GM12878 (cell line): Measurements from ENCODE around the gene VPS25. TPM values are rescaled to one million over a fixed set of nuclear protein-coding genes. Genes with fewer than 3 reads are reported as not detected.

ENCODE experiments used
- ATAC-seq: fragments of 200-7000 bp; cut with Tn5 transposase; 3 replicates; pipeline ENCODE4 v1.9.1; 2020; ENCODE audit warnings: mild to moderate bottlenecking, moderate library complexity
- BruUV-seq: library from RNA; stranded (reverse); fragments of 400-500 nt; replicated peaks from 2 replicates; lab custom pipeline; 2021; lab: Mats Ljungman, UMichigan
- CTCF ChIA-PET: fragments of 300-600 bp; sonication (Branson Sonifier 250); formaldehyde crosslinking; extraction: SDS; loops from one replicate; lab custom pipeline; 2021; ENCODE audit warnings: inconsistent platforms; lab: Yijun Ruan, JAX
- POLR2A ChIA-PET: fragments of 350-600 bp; formaldehyde crosslinking; extraction: SDS; loops from one replicate; lab custom pipeline; 2021; ENCODE audit warnings: inconsistent platforms; lab: Charles Lee
- RAD21 ChIA-PET: fragments of 300-600 bp; sonication (Branson Sonifier 250); formaldehyde crosslinking; loops from one replicate; lab custom pipeline; 2023; ENCODE audit warnings: antibody characterized with exemption; ENCODE audit not compliant: unreplicated experiment; lab: Charles Lee
- SMC1A ChIA-PET: fragments of 300-600 bp; sonication (Branson Sonifier 250); formaldehyde crosslinking; loops from one replicate; lab custom pipeline; 2023; ENCODE audit not compliant: unreplicated experiment, uncharacterized antibody; lab: Charles Lee
- DNase-seq: peaks from one replicate; pipeline ENCODE4 v3.0.0-alpha.2; 2011; ENCODE audit warnings: low read depth, low spot score
- FAIRE-seq: peaks from 3 replicates; lab custom pipeline; 2011; peaks lifted over from hg19 to GRCh38; lab: Jason Lieb, UNC
- H2AFZ ChIP-seq: 2 replicates; pipeline ENCODE4 v1.6.0; 2011; ENCODE audit warnings: low read depth, low read length, control low read depth; ENCODE audit not compliant: control insufficient read depth
- H3K27ac ChIP-seq: 2 replicates; pipeline ENCODE4 v1.5.1; 2011; ENCODE audit warnings: control low read depth; ENCODE audit not compliant: control insufficient read depth, insufficient read depth
- H3K27me3 ChIP-seq, 2 experiments: replicated peaks in 1 of 2; 2 replicates each; pipeline versions ENCODE4 v1.6.0 to v1.6.1; 2011; ENCODE audit warnings: low read length in 1 of 2; ENCODE audit not compliant: control insufficient read depth in 2 of 2, insufficient read depth in 2 of 2
- H3K36me3 ChIP-seq, 2 experiments: 2 replicates each; pipeline ENCODE4 v1.5.1; 2011; ENCODE audit warnings: low read length in 1 of 2; ENCODE audit not compliant: control insufficient read depth in 2 of 2, insufficient read depth in 2 of 2
- H3K4me1 ChIP-seq: 2 replicates; pipeline ENCODE4 v1.6.1; 2011; ENCODE audit warnings: mild to moderate bottlenecking, low read length, moderate library complexity, mixed read lengths; ENCODE audit not compliant: control insufficient read depth, insufficient read depth
- H3K4me2 ChIP-seq: 2 replicates; pipeline ENCODE4 v1.6.0; 2011; ENCODE audit warnings: control low read depth; ENCODE audit not compliant: control insufficient read depth, insufficient read depth
- H3K4me3 ChIP-seq: fragments of 200-600 bp; sonication (generic); 2 replicates; pipeline ENCODE4 v1.5.1; 2016
- H3K79me2 ChIP-seq: 2 replicates; pipeline ENCODE4 v1.6.0; 2011; ENCODE audit warnings: low read length; ENCODE audit not compliant: control insufficient read depth, insufficient read depth
- H3K9ac ChIP-seq: 2 replicates; pipeline ENCODE4 v1.8.0; 2011; ENCODE audit warnings: low read length, control low read depth, mixed read lengths; ENCODE audit not compliant: control insufficient read depth, insufficient read depth
- H3K9me3 ChIP-seq: replicated peaks from 3 replicates; pipeline ENCODE4 v1.5.1; 2011; ENCODE audit warnings: mild to moderate bottlenecking, low read length; ENCODE audit not compliant: control insufficient read depth, insufficient read depth
- H4K20me1 ChIP-seq: 2 replicates; pipeline ENCODE4 v1.6.0; 2011; ENCODE audit not compliant: control insufficient read depth, insufficient read depth
- WGBS: methylation state at CpG from one replicate; pipeline ENCODE4 v1.1.6; 2016; ENCODE audit warnings: low lambda C conversion rate; ENCODE audit not compliant: insufficient replicate concordance, insufficient coverage; ENCODE audit errors: missing lambda C conversion rate; 5-methylcytosine and 5-hydroxymethylcytosine counted together
- in situ Hi-C: fragments of 300-500 bp; cut with MboI; formaldehyde crosslinking; loops from 9 replicates; pipeline ENCODE4 v1.14.3; 2018; ENCODE audit warnings: mixed read lengths
- intact Hi-C: fragments of 100-400 bp; cut with micrococcal nuclease; formaldehyde crosslinking; loops from one replicate; pipeline ENCODE4 v1.14.2; 2022; ENCODE audit not compliant: unreplicated experiment
- polyA plus RNA-seq, 11 experiments: library from polyadenylated mRNA; depleted of rRNA in 4 of 11; unstranded in 6 of 11; stranded (reverse) in 5 of 11; fragments of >200 nt; fragmentation: Nextera tagmentation in 4 of 11; fragmentation: Illumina TruSeq in 1 of 11; extraction: Ambion mirVana in 4 of 11; extraction: Trizol in 1 of 11; gene quantifications; 1 replicate in 1 of 11; 2 replicates in 10 of 11; pipeline versions ENCODE4 v1.2.1 to v1.2.3, GENCODE V29; 2011 to 2016; ENCODE audit warnings: inconsistent platforms in 2 of 11, missing spikeins in 2 of 11, low read depth in 1 of 11
- total RNA-seq, 4 experiments: library from RNA; depleted of rRNA in 3 of 4; stranded (reverse); fragments of >200 nt in 3 of 4; fragmentation: Illumina TruSeq in 1 of 4; extraction: Trizol in 1 of 4; gene quantifications; 2 replicates each; pipeline versions ENCODE4 v1.2.1 to v1.2.3, GENCODE V29; 2013 to 2021
- TF ChIP-seq, protein P1 (sequence below): fragments of 450-650 bp; formaldehyde crosslinking; IDR thresholded peaks from 2 replicates; pipeline ENCODE4 v1.4.0; 2022; ENCODE audit warnings: mild to moderate bottlenecking, moderate library complexity

Gene VPS25
- total and polyA plus RNA-seq, 10 of the 15 experiments (the other 5 are each of a cell fraction or from before 2014, with no cell fraction given) = 92.7 to 185 (median 136) TPM

DNA sequence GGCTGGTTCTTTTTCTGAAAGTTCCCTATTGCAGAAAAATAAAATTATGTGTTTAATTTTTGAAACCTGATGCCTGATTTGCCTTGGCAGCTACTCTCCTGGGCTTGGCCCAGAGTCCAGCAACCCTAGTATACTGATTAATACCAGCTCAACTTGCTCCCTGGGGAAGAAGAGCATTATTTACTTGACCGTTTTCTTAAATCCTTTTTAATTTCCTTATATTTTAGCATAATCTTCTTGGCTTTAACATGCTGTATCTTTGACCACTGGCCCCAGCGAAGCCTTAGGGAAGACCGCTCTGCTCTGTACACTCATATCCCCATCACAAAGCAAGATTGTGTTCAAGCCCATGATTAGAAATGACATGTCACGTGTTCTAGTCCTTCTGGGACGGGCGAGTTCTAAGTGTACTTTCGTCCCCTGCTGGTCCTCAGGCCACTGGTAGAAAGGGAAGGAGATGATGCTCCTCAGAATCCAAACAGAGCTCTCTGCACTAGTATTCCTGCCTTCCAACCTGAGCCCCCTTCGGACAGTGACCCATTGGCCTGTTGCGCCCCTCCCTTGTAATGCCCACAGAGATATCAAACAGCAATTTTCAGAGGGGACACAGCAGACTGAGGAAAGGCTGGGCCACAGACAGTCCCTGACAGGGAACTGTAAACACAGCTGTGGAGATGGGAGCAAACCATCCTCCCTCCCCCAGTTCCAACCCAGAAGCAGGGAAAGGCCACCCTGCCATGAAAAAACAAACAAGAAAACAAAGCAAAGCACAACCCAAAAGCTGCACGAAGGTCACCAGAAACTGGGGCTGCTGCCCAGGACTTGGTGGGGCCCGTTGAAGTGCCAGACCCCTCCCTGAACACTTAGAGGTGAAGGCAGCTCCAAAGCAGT lies 24.1 kb upstream of the VPS25 start:
- no peak overlapping the region for H3K9ac ChIP-seq
- H3K27ac ChIP-seq = no peak overlapping the region
- no peaks in the 10 kb centered on the region for H3K36me3 ChIP-seq
- BruUV-seq = no TSS peak
- no peaks in the 10 kb centered on the region for H4K20me1 ChIP-seq
- ChIA-PET CTCF (interaction anchor here (0.6 to 2.7 kb wide), 8 partner anchors 9 to 171 kb away, joined by 3 to 21 read pairs (median 4); no protein-coding TSS in a partner anchor), POLR2A (interaction anchor here (1.6 kb wide), 1 partner anchor 10 kb away, joined by 6 read pairs; no protein-coding TSS in a partner anchor), SMC1A (interaction anchor here (1.2 to 3.4 kb wide), 5 partner anchors 10 to 93 kb away, joined by 3 to 17 read pairs (median 4); partner anchors contain the start of gene CNTNAP1), RAD21 (interaction anchor here (1.5 to 1.9 kb wide), 2 partner anchors 11 to 14 kb away, joined by 4 to 7 read pairs; no protein-coding TSS in a partner anchor)
- peaks cover 5% of the 10 kb centered on the region for H3K79me2 ChIP-seq
- no peaks in the 10 kb centered on the region; a peak in 1 of 4 replicates for H3K27me3 ChIP-seq
- in situ Hi-C loops (no loop called here), intact Hi-C loops (no loop called here)
- WGBS = 30% methylated on average over 11 of the region's 11 CpGs
- TF ChIP-seq, protein P1, sequence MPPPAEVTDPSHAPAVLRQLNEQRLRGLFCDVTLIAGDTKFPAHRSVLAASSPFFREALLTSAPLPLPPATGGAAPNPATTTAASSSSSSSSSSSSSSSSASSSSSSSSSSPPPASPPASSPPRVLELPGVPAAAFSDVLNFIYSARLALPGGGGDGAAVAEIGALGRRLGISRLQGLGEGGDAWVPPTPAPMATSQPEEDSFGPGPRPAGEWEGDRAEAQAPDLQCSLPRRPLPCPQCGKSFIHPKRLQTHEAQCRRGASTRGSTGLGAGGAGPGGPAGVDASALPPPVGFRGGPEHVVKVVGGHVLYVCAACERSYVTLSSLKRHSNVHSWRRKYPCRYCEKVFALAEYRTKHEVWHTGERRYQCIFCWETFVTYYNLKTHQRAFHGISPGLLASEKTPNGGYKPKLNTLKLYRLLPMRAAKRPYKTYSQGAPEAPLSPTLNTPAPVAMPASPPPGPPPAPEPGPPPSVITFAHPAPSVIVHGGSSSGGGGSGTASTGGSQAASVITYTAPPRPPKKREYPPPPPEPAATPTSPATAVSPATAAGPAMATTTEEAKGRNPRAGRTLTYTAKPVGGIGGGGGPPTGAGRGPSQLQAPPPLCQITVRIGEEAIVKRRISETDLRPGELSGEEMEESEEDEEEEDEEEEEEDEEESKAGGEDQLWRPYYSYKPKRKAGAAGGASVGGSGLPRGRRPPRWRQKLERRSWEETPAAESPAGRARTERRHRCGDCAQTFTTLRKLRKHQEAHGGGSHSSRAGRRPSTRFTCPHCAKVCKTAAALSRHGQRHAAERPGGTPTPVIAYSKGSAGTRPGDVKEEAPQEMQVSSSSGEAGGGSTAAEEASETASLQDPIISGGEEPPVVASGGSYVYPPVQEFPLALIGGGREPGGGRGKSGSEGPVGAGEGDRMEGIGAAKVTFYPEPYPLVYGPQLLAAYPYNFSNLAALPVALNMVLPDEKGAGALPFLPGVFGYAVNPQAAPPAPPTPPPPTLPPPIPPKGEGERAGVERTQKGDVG (CRISPR knock-in tag) = no peak
- FAIRE-seq = no peak
- no peak overlapping the region for H3K4me2 ChIP-seq
- H3K4me1 ChIP-seq = no peaks in the 10 kb centered on the region
- ATAC-seq = no peak
- H3K9me3 ChIP-seq = no peaks in the 10 kb centered on the region
- H3K4me3 ChIP-seq = no peak overlapping the region
- no peak for DNase-seq
- H2AFZ ChIP-seq = no peak overlapping the region
